ENCODE results near the gene GYS1. TPM values are rescaled to one million over a fixed set of nuclear protein-coding genes. Genes with fewer than 3 reads are reported as not detected.
"Not testable (repeated sequence)": the region's sequence is repeated elsewhere in the genome, so short reads cannot be mapped to it uniquely, and the experiment has no call there.

GYS1 gene
- total and polyA plus RNA-seq, 7 experiments from 2014 or later = 22.6 to 82.3 (median 40.3) TPM

DNA sequence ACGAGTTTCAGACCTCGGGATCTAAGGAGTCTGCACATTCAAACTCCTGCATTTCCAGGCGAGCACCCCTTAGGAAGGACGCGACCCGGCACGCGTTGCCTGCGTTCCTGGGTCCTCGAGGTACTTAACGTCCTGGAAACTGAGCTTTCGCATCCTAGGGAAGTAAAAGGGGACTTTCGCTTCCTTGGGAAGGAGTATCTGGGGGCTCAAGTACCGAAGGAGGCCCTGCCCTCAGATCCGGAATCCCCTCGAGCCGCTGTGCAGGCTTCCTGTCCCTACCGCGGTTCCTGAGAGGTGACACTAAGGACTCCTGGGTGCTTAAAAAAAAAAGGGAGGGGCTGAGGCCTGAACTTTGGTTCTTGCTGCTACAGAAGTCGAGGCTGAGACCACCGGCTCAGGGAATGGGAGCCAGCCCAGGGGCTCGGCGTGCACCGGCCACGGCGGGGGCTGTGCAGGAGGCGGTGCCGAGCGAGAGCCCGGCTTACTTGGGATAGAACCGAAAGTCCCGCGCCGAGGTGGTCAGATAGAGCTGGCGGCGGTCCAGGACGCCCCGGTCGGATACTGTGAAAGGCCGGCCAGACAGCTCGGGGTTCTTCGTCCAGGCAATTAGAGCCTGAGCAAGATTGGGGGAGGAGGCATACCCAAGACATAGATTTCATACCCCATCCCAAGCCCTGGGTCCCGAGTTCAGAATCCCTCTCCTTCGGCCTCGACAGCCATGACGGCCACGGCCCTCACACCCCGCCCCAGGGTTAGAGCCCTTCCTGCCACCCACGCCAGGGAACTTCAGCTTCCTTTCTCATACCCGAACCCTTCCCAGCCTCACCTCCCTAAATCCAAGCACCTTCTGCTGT, 25.5 kb upstream of the GYS1 start:
- H3K9me3 ChIP-seq (ENCODE audit: control insufficient read depth in 2 of 3, low read length in 3 of 3); ATAC-seq; H3K36me3 Mint-ChIP-seq; H3K4me1 ChIP-seq (ENCODE audit: control insufficient read depth in 2 of 2, insufficient read depth in 2 of 2, low read length in 2 of 2); H3K27me3 ChIP-seq (ENCODE audit: control insufficient read depth in 2 of 2, insufficient read depth in 2 of 2, low read length in 2 of 2); H3K9me3 Mint-ChIP-seq: not testable (repeated sequence)
- ChIA-PET POLR2A (interaction anchor here (1.1 to 1.3 kb wide), 4 partner anchors 25 to 79 kb away, joined by 3 to 10 read pairs (median 5); partner anchors contain the start of genes GYS1 and RUVBL2), CTCF (interaction anchor here (0.6 to 2.6 kb wide), 7 partner anchors 9 to 415 kb away, joined by 3 to 11 read pairs (median 5); partner anchors contain the start of gene RUVBL2)
- peaks cover 0 to 13% (median 0%) of the 10 kb centered on the region in 3 experiments for H3K36me3 ChIP-seq (ENCODE audit: control insufficient read depth in 2 of 3, insufficient read depth in 3 of 3, low read length in 3 of 3)
- H3K4me1 Mint-ChIP-seq = peaks cover 7 to 22% (median 18%) of the 10 kb centered on the region in 7 donors
- H3K27ac ChIP-seq (ENCODE audit: low read depth, low read length) = peak overlapping the region; percentile 48
- peak in 5 of 9 donors; percentile 23 to 36 (median 31) for DNase-seq
- peaks cover 0 to 22% (median 0%) of the 10 kb centered on the region in 5 donors for H3K27me3 Mint-ChIP-seq
- intact Hi-C loops (cut with micrococcal nuclease) = loop anchor here (2.0 to 5.0 kb wide), 3 partner anchors 26 to 129 kb away; partner anchors contain the start of genes GYS1 (in 2 of the 2), RUVBL2 (in 2 of the 2) and CGB7 (in 1 of the 2)
- peak overlapping the region in 5 of 9 donors; percentile 36 to 81 (median 62) for H3K27ac Mint-ChIP-seq
- H3K4me3 Mint-ChIP-seq = peak overlapping the region; percentile 78 to 95 (median 90)
- peak overlapping the region; percentile 76 for H3K4me3 ChIP-seq (ENCODE audit: low read length)

DNA sequence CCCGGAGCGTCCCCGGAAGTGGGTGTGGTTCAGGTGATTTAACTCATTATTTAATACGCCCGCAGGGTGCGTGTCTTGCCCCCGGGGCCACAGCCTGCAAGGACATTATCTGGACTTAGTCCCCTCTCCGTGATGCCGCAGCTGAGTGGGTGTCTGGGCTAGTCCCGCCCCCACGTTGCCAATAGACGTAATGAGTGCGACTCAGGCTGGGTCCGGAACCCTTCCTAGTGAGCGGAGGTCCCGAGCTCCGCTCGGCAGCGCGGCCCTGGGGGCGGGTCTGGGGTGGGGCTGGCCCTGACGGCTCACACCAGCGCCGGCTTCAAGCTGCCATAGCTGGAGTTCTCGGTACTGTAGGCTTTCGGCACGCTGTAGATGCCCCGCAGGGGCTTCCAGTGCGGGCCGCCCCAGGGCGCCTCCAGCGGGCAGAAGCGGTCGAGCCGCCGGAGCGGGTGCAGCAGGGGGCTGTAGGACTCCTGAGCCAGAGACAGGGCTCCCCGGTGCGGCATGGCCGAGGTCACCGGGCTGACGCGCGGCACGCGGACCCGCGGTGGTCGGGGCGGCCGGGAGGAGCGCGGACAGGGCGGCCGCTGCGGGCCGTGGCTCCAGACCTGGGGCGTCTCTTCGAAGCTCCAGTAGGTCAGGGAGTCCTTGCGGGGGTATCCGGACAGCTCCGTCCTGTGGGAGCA, 24.7 kb upstream of the GYS1 start:
- Mint-ChIP-seq H3K36me3 (peaks cover 0 to 6% (median 0%) of the 10 kb centered on the region in 5 donors), H3K9me3 (no peaks in the 10 kb centered on the region), H3K4me3 (peak overlapping the region; percentile 78 to 95 (median 90)), H3K4me1 (peaks cover 7 to 22% (median 18%) of the 10 kb centered on the region in 7 donors), H3K27me3 (peaks cover 0 to 22% (median 0%) of the 10 kb centered on the region in 5 donors), H3K27ac (peak overlapping the region in 3 of 9 donors; percentile 28 to 45 (median 42))
- CTCF ChIA-PET = interaction anchor here (0.5 to 2.6 kb wide), 11 partner anchors 8 to 414 kb away, joined by 3 to 11 read pairs (median 4); partner anchors contain the start of gene RUVBL2
- peaks cover 0 to 4% of the 10 kb centered on the region in 2 donors for H3K4me1 ChIP-seq (ENCODE audit: control insufficient read depth in 2 of 2, insufficient read depth in 2 of 2, low read length in 2 of 2)
- peaks cover 0 to 13% (median 0%) of the 10 kb centered on the region in 3 experiments for H3K36me3 ChIP-seq (ENCODE audit: control insufficient read depth in 2 of 3, insufficient read depth in 3 of 3, low read length in 3 of 3)
- H3K4me3 ChIP-seq (ENCODE audit: low read length) = peak overlapping the region; percentile 76
- peak overlapping the region; percentile 48 for H3K27ac ChIP-seq (ENCODE audit: low read depth, low read length)
- POLR2A ChIA-PET = interaction anchor here (1.1 to 1.3 kb wide), 4 partner anchors 24 to 80 kb away, joined by 3 to 10 read pairs (median 4); partner anchors contain the start of genes GYS1 and RUVBL2
- H3K9me3 ChIP-seq (ENCODE audit: control insufficient read depth in 2 of 3, low read length in 3 of 3) = no peaks in the 10 kb centered on the region
- ATAC-seq = peak; percentile 91
- no peaks in the 10 kb centered on the region for H3K27me3 ChIP-seq (ENCODE audit: control insufficient read depth in 2 of 2, insufficient read depth in 2 of 2, low read length in 2 of 2)
- intact Hi-C loops (cut with micrococcal nuclease) = loop anchor here (2.0 to 5.0 kb wide), 3 partner anchors 25 to 129 kb away; partner anchors contain the start of genes GYS1 (in 2 of the 2), RUVBL2 (in 2 of the 2) and CGB7 (in 1 of the 2)
- DNase-seq = peak; percentile 49 to 71 (median 67)

DNA sequence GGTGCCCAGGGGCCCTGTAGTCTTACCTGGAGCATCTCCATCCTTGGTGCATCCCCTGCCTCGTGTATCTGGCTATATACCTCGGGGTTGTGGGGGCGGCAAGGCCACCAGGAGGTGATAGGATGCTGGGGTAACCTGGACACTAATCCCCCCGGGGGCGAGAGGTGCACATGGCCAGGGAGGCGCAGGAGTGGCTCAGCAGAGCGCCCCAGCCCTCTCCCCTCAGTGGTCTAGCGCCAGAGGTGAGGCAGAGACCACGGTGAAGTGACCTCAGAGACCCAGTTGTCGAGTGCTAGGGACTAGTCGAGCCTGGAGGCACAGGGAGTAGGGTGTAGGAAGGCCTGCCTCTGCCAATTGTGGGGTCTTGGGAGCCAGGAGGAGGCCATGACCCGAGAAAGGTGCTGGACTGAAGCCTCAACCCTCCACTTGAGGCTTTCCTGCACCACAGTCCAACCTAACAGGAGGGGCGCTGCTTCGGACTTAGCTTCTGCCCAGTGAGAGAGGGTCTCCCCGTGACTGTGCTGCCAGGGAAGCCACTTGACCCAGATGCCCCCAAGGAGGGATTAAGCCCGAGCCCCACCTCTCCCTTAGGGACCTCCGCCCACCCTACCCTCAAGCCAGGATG, 24.0 kb upstream of the GYS1 start, which contains the start of gene LHB:
TSS of gene LHB (minus strand) at position 51 of the 625 bp plus-strand sequence. CDS start at position 41, 10 bp downstream.
- H3K36me3 ChIP-seq (ENCODE audit: control insufficient read depth in 2 of 3, insufficient read depth in 3 of 3, low read length in 3 of 3) = peaks cover 0 to 16% (median 0%) of the 10 kb centered on the region in 3 experiments
- ATAC-seq (no peak), DNase-seq (no peak)
- ChIA-PET POLR2A (interaction anchor here (1.1 to 1.3 kb wide), 4 partner anchors 24 to 81 kb away, joined by 3 to 10 read pairs (median 4); partner anchors contain the start of genes GYS1 and RUVBL2), CTCF (interaction anchor here (0.5 to 2.6 kb wide), 7 partner anchors 8 to 295 kb away, joined by 3 to 11 read pairs (median 4); no protein-coding TSS in a partner anchor)
- Mint-ChIP-seq H3K4me3 (peak within 1 kb of the TSS; percentile 60 to 95 (median 90)), H3K36me3 (peaks cover 0 to 6% (median 0%) of the 10 kb centered on the region in 5 donors), H3K9me3 (no peaks in the 10 kb centered on the region), H3K27ac (peak within 1 kb of the TSS in 4 of 9 donors; percentile 25 to 45 (median 35)), H3K27me3 (peaks cover 0 to 22% (median 0%) of the 10 kb centered on the region in 5 donors), H3K4me1 (peaks cover 7 to 22% (median 18%) of the 10 kb centered on the region in 7 donors)
- H3K9me3 ChIP-seq (ENCODE audit: control insufficient read depth in 2 of 3, low read length in 3 of 3) = no peaks in the 10 kb centered on the region
- peak within 1 kb of the TSS; percentile 76 for H3K4me3 ChIP-seq (ENCODE audit: low read length)
- no peaks in the 10 kb centered on the region for H3K27me3 ChIP-seq (ENCODE audit: control insufficient read depth in 2 of 2, insufficient read depth in 2 of 2, low read length in 2 of 2)
- intact Hi-C loops (cut with micrococcal nuclease) = loop anchor here in 1 of 2 donors (5.0 kb wide), 1 partner anchor 130 kb away; no protein-coding TSS in a partner anchor
- peak within 1 kb of the TSS; percentile 48 for H3K27ac ChIP-seq (ENCODE audit: low read depth, low read length)
- peaks cover 0 to 4% of the 10 kb centered on the region in 2 donors for H3K4me1 ChIP-seq (ENCODE audit: control insufficient read depth in 2 of 2, insufficient read depth in 2 of 2, low read length in 2 of 2)

- no peaks in the 10 kb centered on the region for H3K9me3 ChIP-seq (ENCODE audit: control insufficient read depth in 2 of 3, low read length in 3 of 3)
- H3K36me3 ChIP-seq (ENCODE audit: control insufficient read depth in 2 of 3, insufficient read depth in 3 of 3, low read length in 3 of 3) = peaks cover 0 to 25% (median 0%) of the 10 kb centered on the region in 3 experiments
- peaks cover 0 to 4% of the 10 kb centered on the region in 2 donors for H3K4me1 ChIP-seq (ENCODE audit: control insufficient read depth in 2 of 2, insufficient read depth in 2 of 2, low read length in 2 of 2)
- Mint-ChIP-seq H3K4me1 (peaks cover 6 to 21% (median 18%) of the 10 kb centered on the region in 7 donors), H3K36me3 (peaks cover 0 to 6% (median 0%) of the 10 kb centered on the region in 5 donors), H3K9me3 (no peaks in the 10 kb centered on the region), H3K4me3 (peak overlapping the region in 3 of 10 donors; percentile 21 to 30 (median 21)), H3K27me3 (peaks cover 0 to 20% (median 0%) of the 10 kb centered on the region in 5 donors), H3K27ac (peak overlapping the region in 2 of 9 donors; percentile 22 to 45)
- no peaks in the 10 kb centered on the region for H3K27me3 ChIP-seq (ENCODE audit: control insufficient read depth in 2 of 2, insufficient read depth in 2 of 2, low read length in 2 of 2)
- ATAC-seq (no peak), DNase-seq (no peak)
- no peak overlapping the region for H3K27ac ChIP-seq (ENCODE audit: low read depth, low read length)
- intact Hi-C loops (cut with micrococcal nuclease) = loop anchor here in 1 of 2 donors (5.0 kb wide), 1 partner anchor 131 kb away; no protein-coding TSS in a partner anchor
- ChIA-PET POLR2A (no interaction called here), CTCF (interaction anchor here (1.1 kb wide), 1 partner anchor 16 kb away, joined by 3 read pairs; no protein-coding TSS in a partner anchor)
- H3K4me3 ChIP-seq (ENCODE audit: low read length) = no peak overlapping the region
These were observed 23.1 kb upstream of the GYS1 start for GRCh38 chr19:49016067-49016839.

DNA sequence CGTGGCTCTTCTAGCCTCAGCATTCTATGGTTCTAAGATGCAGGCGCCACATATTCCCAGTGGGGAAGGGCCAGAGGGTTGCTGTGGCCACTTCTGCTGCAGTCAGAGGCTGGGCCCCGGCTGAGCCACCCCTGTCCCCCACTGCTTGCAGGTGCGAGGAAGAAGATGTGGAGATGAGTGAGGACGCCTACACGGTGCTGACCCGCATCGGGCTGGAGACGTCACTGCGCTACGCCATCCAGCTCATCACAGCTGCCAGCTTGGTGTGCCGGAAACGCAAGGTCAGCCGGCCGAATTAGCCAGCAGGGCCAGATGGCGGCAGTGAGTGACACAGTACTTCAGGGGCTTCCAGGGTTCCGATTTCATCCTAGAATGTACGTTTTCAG, 21.8 kb upstream of the GYS1 start:
- Histone ChIP-seq H3K4me3 (ENCODE audit: low read length) (no peak overlapping the region), H3K4me1 (ENCODE audit: control insufficient read depth in 2 of 2, insufficient read depth in 2 of 2, low read length in 2 of 2) (no peaks in the 10 kb centered on the region), H3K27ac (ENCODE audit: low read depth, low read length) (no peak overlapping the region), H3K9me3 (ENCODE audit: control insufficient read depth in 2 of 3, low read length in 3 of 3) (no peaks in the 10 kb centered on the region), H3K36me3 (ENCODE audit: control insufficient read depth in 2 of 3, insufficient read depth in 3 of 3, low read length in 3 of 3) (peaks cover 0 to 38% (median 0%) of the 10 kb centered on the region in 3 experiments), H3K27me3 (ENCODE audit: control insufficient read depth in 2 of 2, insufficient read depth in 2 of 2, low read length in 2 of 2) (no peaks in the 10 kb centered on the region)
- ChIA-PET CTCF (interaction anchor here (1.1 kb wide), 1 partner anchor 14 kb away, joined by 3 read pairs; no protein-coding TSS in a partner anchor), POLR2A (interaction anchor here (0.9 kb wide), 1 partner anchor 173 kb away, joined by 3 read pairs; no protein-coding TSS in a partner anchor)
- ATAC-seq (no peak), DNase-seq (no peak)
- H3K9me3 Mint-ChIP-seq = no peaks in the 10 kb centered on the region
- peaks cover 0 to 11% (median 0%) of the 10 kb centered on the region in 5 donors for H3K27me3 Mint-ChIP-seq
- H3K4me3 Mint-ChIP-seq = peak overlapping the region in 1 of 10 donors; percentile 7
- intact Hi-C loops (cut with micrococcal nuclease) = loop anchor here in 1 of 2 donors (5.0 kb wide), 1 partner anchor 132 kb away; no protein-coding TSS in a partner anchor
- H3K4me1 Mint-ChIP-seq = peaks cover 0 to 16% (median 12%) of the 10 kb centered on the region in 7 donors
- no peak overlapping the region for H3K27ac Mint-ChIP-seq
- H3K36me3 Mint-ChIP-seq = peaks cover 0 to 11% (median 3%) of the 10 kb centered on the region in 5 donors
